ENCODE results near the gene PHTF1.

- TF ChIP-seq POLR2A (IDR thresholded peaks at IDR 0.05): no peak
- TF ChIP-seq CTCF (IDR thresholded peaks at IDR 0.05): no peak
These were observed 101.7 kb downstream of the PHTF1 start for GRCh38 chr1:113657556-113658063.
